ENCODE measurements around the gene NUP50. TPM values are rescaled to one million over a fixed set of nuclear protein-coding genes. Genes with fewer than 3 reads are reported as not detected.

The NUP50 gene
- total and polyA plus RNA-seq, 2 of the 13 experiments (the other 11 are each of a cell fraction or from before 2014, with no cell fraction given) = 14.2 to 52.4 TPM

GRCh38 chr22:45185718-45186514 lies 22.2 kb downstream of the NUP50 start:
- Histone ChIP-seq H3K4me3 (replicated peaks in 1 of 3; ENCODE audit: insufficient read depth in 1 of 3, low read depth in 2 of 3, low read length in 3 of 3) (no peak overlapping the region), H3K9me3 (ENCODE audit: low read length) (no peaks in the 10 kb centered on the region), H3K27ac (ENCODE audit: extremely low read length, insufficient read depth, low read length) (no peak overlapping the region), H3K4me1 (ENCODE audit: insufficient read depth, low read length) (peaks cover 13% of the 10 kb centered on the region), H3K27me3 (ENCODE audit: control insufficient read depth in 1 of 2, insufficient read depth in 2 of 2, low read length in 2 of 2) (no peaks in the 10 kb centered on the region), H3K36me3 (replicated peaks in 1 of 2; ENCODE audit: control insufficient read depth in 1 of 2, insufficient read depth in 2 of 2, low read length in 2 of 2) (peaks cover 15 to 42% of the 10 kb centered on the region in 2 experiments), H4K20me1 (ENCODE audit: insufficient read depth, low read length) (no peaks in the 10 kb centered on the region), H3K9ac (ENCODE audit: insufficient read depth, low read depth, low read length) (no peak overlapping the region), H3K4me2 (ENCODE audit: low read depth, low read length) (no peak overlapping the region), H3K79me2 (ENCODE audit: insufficient read depth, low read length) (peaks cover 2% of the 10 kb centered on the region), H2AFZ (ENCODE audit: low read length) (no peak overlapping the region)
- FAIRE-seq (no peak), DNase-seq (ENCODE audit: low spot score) (no peak), ATAC-seq (no peak)
- ChIA-PET POLR2A (no interaction called here), CTCF (ENCODE audit: low intra/inter-chr PET ratio, low total read pairs) (no interaction called here)
- intact Hi-C loops (cut with micrococcal nuclease; ENCODE audit: unreplicated experiment) (no loop called here), in situ Hi-C loops (cut with HindIII; ENCODE audit: extremely low pct_ligation_motif_present, low pct_unique_long_range_greater_than_20kb) (no loop called here)
- TF ChIP-seq RBFOX2 (IDR thresholded peaks at IDR 0.05; ENCODE audit: low read depth, low read length) (no peak), ZNF777 (CRISPR knock-in tag; IDR thresholded peaks at IDR 0.05) (no peak), DNMT1 (CRISPR knock-in tag; IDR thresholded peaks at IDR 0.05) (no peak), ZNF878 (CRISPR knock-in tag; IDR thresholded peaks at IDR 0.05) (no peak), CHCHD3 (CRISPR knock-in tag; IDR thresholded peaks at IDR 0.05) (no peak), HNRNPLL (IDR thresholded peaks at IDR 0.05; ENCODE audit: low read depth, low read length, poor library complexity, severe bottlenecking) (no peak), ZNF775 (CRISPR knock-in tag; IDR thresholded peaks at IDR 0.05; ENCODE audit: borderline replicate concordance) (no peak), ZBTB4 (CRISPR knock-in tag; IDR thresholded peaks at IDR 0.05; ENCODE audit: borderline replicate concordance) (no peak), RFX5 (IDR thresholded peaks at IDR 0.05; ENCODE audit: low read depth, low read length) (no peak), MTA1 (CRISPR knock-in tag; IDR thresholded peaks at IDR 0.05; ENCODE audit: borderline replicate concordance) (no peak), PITX1 (CRISPR knock-in tag; IDR thresholded peaks at IDR 0.05) (no peak), MAFG (CRISPR knock-in tag; IDR thresholded peaks at IDR 0.05) (no peak)
- TF ChIP-seq, protein P1, sequence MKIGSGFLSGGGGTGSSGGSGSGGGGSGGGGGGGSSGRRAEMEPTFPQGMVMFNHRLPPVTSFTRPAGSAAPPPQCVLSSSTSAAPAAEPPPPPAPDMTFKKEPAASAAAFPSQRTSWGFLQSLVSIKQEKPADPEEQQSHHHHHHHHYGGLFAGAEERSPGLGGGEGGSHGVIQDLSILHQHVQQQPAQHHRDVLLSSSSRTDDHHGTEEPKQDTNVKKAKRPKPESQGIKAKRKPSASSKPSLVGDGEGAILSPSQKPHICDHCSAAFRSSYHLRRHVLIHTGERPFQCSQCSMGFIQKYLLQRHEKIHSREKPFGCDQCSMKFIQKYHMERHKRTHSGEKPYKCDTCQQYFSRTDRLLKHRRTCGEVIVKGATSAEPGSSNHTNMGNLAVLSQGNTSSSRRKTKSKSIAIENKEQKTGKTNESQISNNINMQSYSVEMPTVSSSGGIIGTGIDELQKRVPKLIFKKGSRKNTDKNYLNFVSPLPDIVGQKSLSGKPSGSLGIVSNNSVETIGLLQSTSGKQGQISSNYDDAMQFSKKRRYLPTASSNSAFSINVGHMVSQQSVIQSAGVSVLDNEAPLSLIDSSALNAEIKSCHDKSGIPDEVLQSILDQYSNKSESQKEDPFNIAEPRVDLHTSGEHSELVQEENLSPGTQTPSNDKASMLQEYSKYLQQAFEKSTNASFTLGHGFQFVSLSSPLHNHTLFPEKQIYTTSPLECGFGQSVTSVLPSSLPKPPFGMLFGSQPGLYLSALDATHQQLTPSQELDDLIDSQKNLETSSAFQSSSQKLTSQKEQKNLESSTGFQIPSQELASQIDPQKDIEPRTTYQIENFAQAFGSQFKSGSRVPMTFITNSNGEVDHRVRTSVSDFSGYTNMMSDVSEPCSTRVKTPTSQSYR (CRISPR knock-in tag; IDR thresholded peaks at IDR 0.05; ENCODE audit: borderline replicate concordance) = no peak
- 98% methylated on average over 16 of the region's 16 CpGs for WGBS (ENCODE audit: low lambda C conversion rate)
- BruUV-seq (replicated peaks) = no TSS peak
